AG04449 (cell line): ENCODE measurements around the gene PRRG2.

ENCODE experiments used
- CTCF ChIA-PET: fragments of 350-600 bp; formaldehyde crosslinking; extraction: SDS; loops from one replicate; lab custom pipeline; 2021; ENCODE audit warnings: antibody characterized with exemption; lab: Yijun Ruan, JAX
- POLR2A ChIA-PET: fragments of 400-600, 350-600 bp; formaldehyde crosslinking; extraction: SDS; loops from one replicate; lab custom pipeline; 2020; ENCODE audit warnings: antibody characterized with exemption, inconsistent platforms; lab: Yijun Ruan, JAX
- DNase-seq: peaks from one replicate; pipeline ENCODE4 v3.0.0-alpha.2; 2010; ENCODE audit warnings: low read depth, low spot score
- H3K4me3 ChIP-seq: 2 replicates; pipeline ENCODE4 v1.5.1; 2011; ENCODE audit warnings: low read depth, mild to moderate bottlenecking, control low read depth, low read length
- CTCF ChIP-seq: IDR thresholded peaks from one replicate; pipeline ENCODE4 v1.5.1; 2011; ENCODE audit warnings: mild to moderate bottlenecking, moderate library complexity, low read length, control low read depth, inconsistent platforms; ENCODE audit not compliant: insufficient read depth; ENCODE audit errors: missing control alignments

The PRRG2 gene

GRCh38 chr19:49559443-49559842 lies 21.7 kb upstream of the PRRG2 start:
- DNase-seq, result no peak
- TF ChIP-seq CTCF, result no peak
- ChIA-PET POLR2A (interaction anchor here (1.1 to 2.3 kb wide), 2 partner anchors 21 to 32 kb away, joined by 3 to 8 read pairs; partner anchors contain the start of genes NOSIP and RCN3), CTCF (interaction anchor here (0.5 to 13.7 kb wide), 6 partner anchors 11 to 56 kb away, joined by 3 to 200 read pairs (median 7); no protein-coding TSS in a partner anchor)
- H3K4me3 ChIP-seq, result no peak overlapping the region

GRCh38 chr19:49559928-49560327 lies 21.2 kb upstream of the PRRG2 start:
- POLR2A ChIA-PET, result interaction anchor here (0.7 to 2.3 kb wide), 3 partner anchors 20 to 56 kb away, joined by 3 to 8 read pairs (median 3); partner anchors contain the start of genes NOSIP and RCN3

GRCh38 chr19:49560358-49560900 lies 20.7 kb upstream of the PRRG2 start:
- no peak for TF ChIP-seq CTCF
- no peak overlapping the region for H3K4me3 ChIP-seq
- no peak for DNase-seq
- POLR2A ChIA-PET, result interaction anchor here (0.7 to 1.2 kb wide), 2 partner anchors 56 to 64 kb away, joined by 3 read pairs; partner anchors contain the start of gene RPS11
- CTCF ChIA-PET, result interaction anchor here (1.2 to 13.7 kb wide), 5 partner anchors 11 to 57 kb away, joined by 3 to 200 read pairs (median 8); partner anchors contain the start of gene PRRG2

More at GRCh38 chr19:49559928-49560327, 21.2 kb upstream of the PRRG2 start:
- TF ChIP-seq CTCF, result no peak
- CTCF ChIA-PET, result interaction anchor here (0.5 to 13.7 kb wide), 5 partner anchors 11 to 57 kb away, joined by 3 to 200 read pairs (median 8); no protein-coding TSS in a partner anchor
- H3K4me3 ChIP-seq, result no peak overlapping the region
- no peak for DNase-seq

DNA sequence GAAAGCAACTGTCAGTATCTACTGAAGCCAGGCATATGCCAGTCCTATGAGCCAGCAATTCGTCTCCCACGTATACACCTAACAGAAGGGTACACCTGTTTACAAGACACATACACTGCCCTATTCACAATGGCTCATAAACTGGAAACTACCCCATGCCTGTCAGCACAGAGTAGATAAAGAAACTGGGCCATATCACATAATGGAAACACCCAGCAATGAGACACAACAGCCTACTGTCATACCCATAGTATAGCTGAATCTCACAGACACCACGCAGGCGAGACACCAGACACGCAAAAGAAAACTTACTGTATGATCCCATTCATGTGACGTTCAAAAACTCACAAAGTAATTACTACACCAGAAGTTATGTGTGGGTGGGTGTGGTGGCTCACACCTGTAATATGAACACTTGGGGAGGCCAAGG lies 16.5 kb upstream of the PRRG2 start:
- POLR2A ChIA-PET, result no interaction called here
- no peak for TF ChIP-seq CTCF
- no peak overlapping the region for H3K4me3 ChIP-seq
- DNase-seq, result no peak
- CTCF ChIA-PET, result interaction anchor here (1.0 to 3.4 kb wide), 8 partner anchors 10 to 91 kb away, joined by 3 to 12 read pairs (median 4); partner anchors contain the start of gene FLT3LG

- POLR2A ChIA-PET, result no interaction called here
- TF ChIP-seq CTCF, result no peak
- CTCF ChIA-PET, result interaction anchor here (1.0 to 3.4 kb wide), 9 partner anchors 9 to 92 kb away, joined by 3 to 12 read pairs (median 5); partner anchors contain the start of gene FLT3LG
- no peak overlapping the region for H3K4me3 ChIP-seq
- no peak for DNase-seq
These were observed 15.9 kb upstream of the PRRG2 start for GRCh38 chr19:49565261-49565660.

DNA sequence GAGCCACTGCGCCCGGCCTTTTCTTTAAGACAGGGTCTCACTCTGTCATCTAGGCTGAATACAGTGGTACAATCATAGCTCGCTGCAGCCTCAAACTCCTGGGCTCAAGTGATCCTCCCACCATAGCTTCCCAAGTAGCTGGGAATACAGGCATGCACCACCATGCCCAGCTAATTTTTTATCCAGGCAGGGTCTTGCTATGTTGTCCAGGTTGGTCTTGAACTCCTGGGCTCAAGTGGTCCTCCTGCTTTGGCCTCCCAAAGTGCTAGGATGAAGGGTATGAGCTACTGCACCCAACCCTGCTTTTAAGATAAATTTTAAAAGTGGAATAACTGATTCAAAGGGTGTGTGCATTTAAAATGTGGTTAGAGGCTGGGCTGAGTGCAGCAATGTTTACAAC lies 14.8 kb upstream of the PRRG2 start:
- POLR2A ChIA-PET, result no interaction called here
- no peak overlapping the region for H3K4me3 ChIP-seq
- DNase-seq, result no peak
- TF ChIP-seq CTCF, result no peak
- CTCF ChIA-PET, result interaction anchor here (0.8 to 3.4 kb wide), 7 partner anchors 14 to 115 kb away, joined by 3 to 12 read pairs (median 4); partner anchors contain the start of genes FLT3LG, NOSIP and PRRG2
